NCI-H1048 (cell line): ENCODE measurements around the gene FGD4.

ENCODE experiments used
- DNase-seq: peaks from one replicate; lab custom pipeline; 2025; lab: John Stamatoyannopoulos, UW

Gene FGD4

GRCh38 chr12:32407795-32408194, 8.4 kb downstream of the FGD4 start:
- no peak for DNase-seq

- no peak for DNase-seq
Measured at GRCh38 chr12:32413412-32413811, 14.1 kb downstream of the FGD4 start.

GRCh38 chr12:32418221-32418620, 18.9 kb downstream of the FGD4 start:
- DNase-seq = no peak

GRCh38 chr12:32418903-32419519, 19.7 kb downstream of the FGD4 start:
- DNase-seq = no peak

GRCh38 chr12:32419520-32419960, 20.2 kb downstream of the FGD4 start:
- no peak for DNase-seq

GRCh38 chr12:32420356-32420755, 21.0 kb downstream of the FGD4 start:
- DNase-seq = no peak

- DNase-seq = no peak
Measured at GRCh38 chr12:32423559-32423958, 24.2 kb downstream of the FGD4 start.

- DNase-seq = no peak
Measured at GRCh38 chr12:32431025-32431424, 31.7 kb downstream of the FGD4 start.

- DNase-seq = no peak
Measured at GRCh38 chr12:32435921-32436705, 36.8 kb downstream of the FGD4 start.

- DNase-seq = no peak
Measured at GRCh38 chr12:32437095-32437515, 37.7 kb downstream of the FGD4 start.

GRCh38 chr12:32440120-32440865, 40.9 kb downstream of the FGD4 start:
- DNase-seq = no peak

GRCh38 chr12:32443491-32443890, 44.1 kb downstream of the FGD4 start:
- no peak for DNase-seq

- no peak for DNase-seq
Measured at GRCh38 chr12:32444895-32445294, 45.5 kb downstream of the FGD4 start.

- no peak for DNase-seq
Measured at GRCh38 chr12:32445356-32445755, 46.0 kb downstream of the FGD4 start.

GRCh38 chr12:32446316-32447119, 47.2 kb downstream of the FGD4 start:
- no peak for DNase-seq

GRCh38 chr12:32448586-32448985, 49.2 kb downstream of the FGD4 start:
- DNase-seq = no peak

GRCh38 chr12:32450363-32450762, 51.0 kb downstream of the FGD4 start:
- DNase-seq = no peak

GRCh38 chr12:32450768-32451167, 51.4 kb downstream of the FGD4 start:
- no peak for DNase-seq

- no peak for DNase-seq
Measured at GRCh38 chr12:32451816-32452215, 52.5 kb downstream of the FGD4 start.

- DNase-seq = no peak
Measured at GRCh38 chr12:32454075-32454474, 54.7 kb downstream of the FGD4 start.

GRCh38 chr12:32454866-32455265, 55.5 kb downstream of the FGD4 start:
- DNase-seq = no peak

GRCh38 chr12:32455607-32456071, 56.3 kb downstream of the FGD4 start:
- DNase-seq = no peak
